Activated naive CD4-positive, alpha-beta T cell treated with anti-CD3 and anti-CD28 coated beads, Interleukin-2, amount 50 U/mL, for 16 hours (primary cell): Measurements from ENCODE around the gene CFAP68.
"Not testable (repeated sequence)": the region's sequence is repeated elsewhere in the genome, so short reads cannot be mapped to it uniquely, and the experiment has no call there.

Experiments
- DNase-seq: peaks from one replicate; pipeline ENCODE4 v3.0.0-alpha.2; 2020

CFAP68 gene

GRCh38 chr11:111918390-111919256 is 39.3 kb downstream of the CFAP68 start, which contains the start of gene C11orf52:
C11orf52 (plus strand) TSS chr11:111918913; CDS start chr11:111918973, 60 bp downstream.
- DNase-seq: no peak

GRCh38 chr11:111920908-111921307 is 41.6 kb downstream of the CFAP68 start:
- DNase-seq: no peak

GRCh38 chr11:111921541-111922230 is 42.3 kb downstream of the CFAP68 start:
- no peak for DNase-seq

- DNase-seq: no peak
These were observed 43.5 kb downstream of the CFAP68 start for GRCh38 chr11:111922803-111923202.

GRCh38 chr11:111923351-111923788 is 44.0 kb downstream of the CFAP68 start:
- DNase-seq: no peak

GRCh38 chr11:111923951-111924350 is 44.6 kb downstream of the CFAP68 start:
- no peak for DNase-seq

GRCh38 chr11:111925953-111926352 is 46.6 kb downstream of the CFAP68 start:
- no peak for DNase-seq

- DNase-seq: peak; percentile 93
These were observed 47.4 kb downstream of the CFAP68 start for GRCh38 chr11:111926505-111927391.

GRCh38 chr11:111930472-111930871 is 51.1 kb downstream of the CFAP68 start:
- no peak for DNase-seq

GRCh38 chr11:111932611-111932950 is 53.2 kb downstream of the CFAP68 start:
- DNase-seq: no peak

- not testable (repeated sequence) for DNase-seq
These were observed 53.8 kb downstream of the CFAP68 start for GRCh38 chr11:111933176-111933575.

- DNase-seq: no peak
These were observed 54.5 kb downstream of the CFAP68 start for GRCh38 chr11:111933872-111934271.

- no peak for DNase-seq
These were observed 55.0 kb downstream of the CFAP68 start for GRCh38 chr11:111934306-111934705.
